Stimulated activated CD4-positive, alpha-beta T cell treated with anti-CD3 and anti-CD28 coated beads, Interleukin-4, amount 100 ng/mL, for 24 hours (primary cell): ENCODE measurements around the gene MKS1.

ENCODE experiments used
- DNase-seq: peaks from one replicate; pipeline ENCODE4 v3.0.0-alpha.2; 2020

The MKS1 gene

GRCh38 chr17:58156839-58157803 lies 61.9 kb downstream of the MKS1 start:
- peak; percentile 67 for DNase-seq
